ENCODE data around the gene SLC27A3.

DNA sequence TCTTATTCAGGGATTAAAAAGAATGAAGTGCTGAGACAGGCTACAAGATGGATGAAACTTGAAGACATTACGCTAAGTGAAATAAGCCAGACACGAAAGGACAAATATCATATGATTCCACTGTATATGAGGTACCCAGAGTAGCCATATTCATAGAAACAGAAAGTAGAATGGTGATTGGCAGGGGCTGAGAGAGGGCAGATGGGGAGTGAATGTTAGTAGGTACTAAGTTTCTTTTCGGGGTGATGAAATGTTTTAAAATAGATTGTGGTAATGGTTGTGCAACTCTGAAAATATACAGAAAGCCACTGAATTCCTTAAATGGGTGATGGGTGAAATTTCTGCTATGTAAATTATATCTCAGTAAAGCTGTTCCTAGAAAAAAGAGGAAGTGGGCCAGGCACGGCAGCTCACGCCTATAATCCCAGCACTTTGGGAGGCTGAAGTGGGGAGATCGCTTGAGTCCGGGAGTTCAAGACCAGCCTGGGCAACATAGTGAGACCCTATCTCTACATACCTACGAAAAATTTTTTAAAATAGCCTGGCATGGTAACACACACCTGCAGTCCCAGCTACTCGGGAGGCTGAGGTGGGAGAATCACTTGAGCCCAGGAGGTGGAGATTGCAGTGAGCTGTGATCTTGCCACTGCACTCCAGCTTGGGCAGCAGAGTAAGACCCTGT is 15.9 kb downstream of the SLC27A3 start:
- TF ChIP-seq, protein P1, sequence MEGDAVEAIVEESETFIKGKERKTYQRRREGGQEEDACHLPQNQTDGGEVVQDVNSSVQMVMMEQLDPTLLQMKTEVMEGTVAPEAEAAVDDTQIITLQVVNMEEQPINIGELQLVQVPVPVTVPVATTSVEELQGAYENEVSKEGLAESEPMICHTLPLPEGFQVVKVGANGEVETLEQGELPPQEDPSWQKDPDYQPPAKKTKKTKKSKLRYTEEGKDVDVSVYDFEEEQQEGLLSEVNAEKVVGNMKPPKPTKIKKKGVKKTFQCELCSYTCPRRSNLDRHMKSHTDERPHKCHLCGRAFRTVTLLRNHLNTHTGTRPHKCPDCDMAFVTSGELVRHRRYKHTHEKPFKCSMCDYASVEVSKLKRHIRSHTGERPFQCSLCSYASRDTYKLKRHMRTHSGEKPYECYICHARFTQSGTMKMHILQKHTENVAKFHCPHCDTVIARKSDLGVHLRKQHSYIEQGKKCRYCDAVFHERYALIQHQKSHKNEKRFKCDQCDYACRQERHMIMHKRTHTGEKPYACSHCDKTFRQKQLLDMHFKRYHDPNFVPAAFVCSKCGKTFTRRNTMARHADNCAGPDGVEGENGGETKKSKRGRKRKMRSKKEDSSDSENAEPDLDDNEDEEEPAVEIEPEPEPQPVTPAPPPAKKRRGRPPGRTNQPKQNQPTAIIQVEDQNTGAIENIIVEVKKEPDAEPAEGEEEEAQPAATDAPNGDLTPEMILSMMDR (IDR thresholded peaks at IDR 0.05), result no peak
- no peak for TF ChIP-seq POLR2AphosphoS5 (IDR thresholded peaks at IDR 0.05)
- TF ChIP-seq POLR2A (IDR thresholded peaks at IDR 0.05), result no peak

All from upper lobe of left lung (tissue), 4 donors.